ENCODE measurements around the gene CFAP61. TPM values are rescaled to one million over a fixed set of nuclear protein-coding genes. Genes with fewer than 3 reads are reported as not detected.
A peak's percentile ranks its signal among the peaks of the same experiment; 100 is the strongest.

CFAP61 gene
- total and polyA plus RNA-seq, 2 donors from 2014 or later = 0.58 to 2.6 TPM

GRCh38 chr20:20259533-20259932 is 207.2 kb downstream of the CFAP61 start:
- TF ChIP-seq CTCF (IDR thresholded peaks at IDR 0.05; ENCODE audit: borderline replicate concordance, extremely low read depth, insufficient read depth) = no peak
- H3K4me3 ChIP-seq (ENCODE audit: low read length in 3 of 3) = no peak overlapping the region
- no peaks in the 10 kb centered on the region for H3K27me3 ChIP-seq (ENCODE audit: control insufficient read depth, insufficient read depth, low read length)
- no peak overlapping the region for H3K27ac ChIP-seq (ENCODE audit: low read depth in 2 of 2, low read length in 2 of 2)
- DNase-seq = no peak
- intact Hi-C loops (cut with DNase I) = no loop called here
- H3K9ac ChIP-seq (ENCODE audit: low read length in 3 of 3) = no peak overlapping the region
- no peaks in the 10 kb centered on the region for H3K4me1 ChIP-seq (ENCODE audit: control insufficient read depth in 2 of 3, insufficient read depth in 2 of 3, low read depth in 1 of 3, low read length in 3 of 3)
- FAIRE-seq = no peak
- no peaks in the 10 kb centered on the region for H3K9me3 ChIP-seq (ENCODE audit: control insufficient read depth in 2 of 3, insufficient read depth in 1 of 3, low read length in 3 of 3)
- H3K36me3 ChIP-seq (ENCODE audit: control insufficient read depth in 2 of 3, insufficient read depth in 3 of 3, low read length in 3 of 3) = no peaks in the 10 kb centered on the region

GRCh38 chr20:20261159-20261558 is 208.8 kb downstream of the CFAP61 start:
- Histone ChIP-seq H3K27me3 (ENCODE audit: control insufficient read depth, insufficient read depth, low read length) (no peaks in the 10 kb centered on the region), H3K9me3 (ENCODE audit: control insufficient read depth in 2 of 3, insufficient read depth in 1 of 3, low read length in 3 of 3) (no peaks in the 10 kb centered on the region), H3K36me3 (ENCODE audit: control insufficient read depth in 2 of 3, insufficient read depth in 3 of 3, low read length in 3 of 3) (no peaks in the 10 kb centered on the region), H3K9ac (ENCODE audit: low read length in 3 of 3) (no peak overlapping the region), H3K27ac (ENCODE audit: low read depth in 2 of 2, low read length in 2 of 2) (no peak overlapping the region), H3K4me1 (ENCODE audit: control insufficient read depth in 2 of 3, insufficient read depth in 2 of 3, low read depth in 1 of 3, low read length in 3 of 3) (no peaks in the 10 kb centered on the region), H3K4me3 (ENCODE audit: low read length in 3 of 3) (no peak overlapping the region)
- no peak for TF ChIP-seq CTCF (IDR thresholded peaks at IDR 0.05; ENCODE audit: borderline replicate concordance, extremely low read depth, insufficient read depth)
- FAIRE-seq = no peak
- peak in 1 of 5 donors; percentile 11 for DNase-seq
- intact Hi-C loops (cut with DNase I) = no loop called here

- Histone ChIP-seq H3K27me3 (ENCODE audit: control insufficient read depth, insufficient read depth, low read length) (no peaks in the 10 kb centered on the region), H3K4me1 (ENCODE audit: control insufficient read depth in 2 of 3, insufficient read depth in 2 of 3, low read depth in 1 of 3, low read length in 3 of 3) (no peaks in the 10 kb centered on the region), H3K4me3 (ENCODE audit: low read length in 3 of 3) (no peak overlapping the region), H3K36me3 (ENCODE audit: control insufficient read depth in 2 of 3, insufficient read depth in 3 of 3, low read length in 3 of 3) (no peaks in the 10 kb centered on the region), H3K27ac (ENCODE audit: low read depth in 2 of 2, low read length in 2 of 2) (no peak overlapping the region), H3K9ac (ENCODE audit: low read length in 3 of 3) (no peak overlapping the region), H3K9me3 (ENCODE audit: control insufficient read depth in 2 of 3, insufficient read depth in 1 of 3, low read length in 3 of 3) (no peaks in the 10 kb centered on the region)
- no peak for TF ChIP-seq CTCF (IDR thresholded peaks at IDR 0.05; ENCODE audit: borderline replicate concordance, extremely low read depth, insufficient read depth)
- DNase-seq = no peak
- intact Hi-C loops (cut with DNase I) = no loop called here
- FAIRE-seq = no peak
Observed at GRCh38 chr20:20265210-20265609, 212.9 kb downstream of the CFAP61 start.

GRCh38 chr20:20266552-20266951 is 214.2 kb downstream of the CFAP61 start:
- TF ChIP-seq CTCF (IDR thresholded peaks at IDR 0.05; ENCODE audit: borderline replicate concordance, extremely low read depth, insufficient read depth) = no peak
- Histone ChIP-seq H3K36me3 (ENCODE audit: control insufficient read depth in 2 of 3, insufficient read depth in 3 of 3, low read length in 3 of 3) (no peaks in the 10 kb centered on the region), H3K27me3 (ENCODE audit: control insufficient read depth, insufficient read depth, low read length) (no peaks in the 10 kb centered on the region), H3K27ac (ENCODE audit: low read depth in 2 of 2, low read length in 2 of 2) (no peak overlapping the region), H3K4me3 (ENCODE audit: low read length in 3 of 3) (no peak overlapping the region), H3K9ac (ENCODE audit: low read length in 3 of 3) (no peak overlapping the region), H3K9me3 (ENCODE audit: control insufficient read depth in 2 of 3, insufficient read depth in 1 of 3, low read length in 3 of 3) (no peaks in the 10 kb centered on the region), H3K4me1 (ENCODE audit: control insufficient read depth in 2 of 3, insufficient read depth in 2 of 3, low read depth in 1 of 3, low read length in 3 of 3) (no peaks in the 10 kb centered on the region)
- DNase-seq (no peak), FAIRE-seq (no peak)
- intact Hi-C loops (cut with DNase I) = no loop called here

All from kidney (tissue), 14 donors.